ENCODE measurements around the gene IL5.
A peak's percentile ranks its signal among the peaks of the same experiment; 100 is the strongest.

- TF ChIP-seq CTCF (IDR thresholded peaks at IDR 0.05): peak in 1 of 3 experiments; percentile 6
- TF ChIP-seq POLR2A (IDR thresholded peaks at IDR 0.05; ENCODE audit: low read depth): no peak
Measured at GRCh38 chr5:132496191-132496630, 47.1 kb downstream of the IL5 start.
